HuH-7 (cell line): ENCODE data around the gene FBXO24.
"Not testable (repeated sequence)": the region's sequence is repeated elsewhere in the genome, so short reads cannot be mapped to it uniquely, and the experiment has no call there.

Source experiments
- DNase-seq: peaks from one replicate; pipeline ENCODE4 v3.0.0; 2011; ENCODE audit warnings: low spot score

FBXO24 gene, protein sequence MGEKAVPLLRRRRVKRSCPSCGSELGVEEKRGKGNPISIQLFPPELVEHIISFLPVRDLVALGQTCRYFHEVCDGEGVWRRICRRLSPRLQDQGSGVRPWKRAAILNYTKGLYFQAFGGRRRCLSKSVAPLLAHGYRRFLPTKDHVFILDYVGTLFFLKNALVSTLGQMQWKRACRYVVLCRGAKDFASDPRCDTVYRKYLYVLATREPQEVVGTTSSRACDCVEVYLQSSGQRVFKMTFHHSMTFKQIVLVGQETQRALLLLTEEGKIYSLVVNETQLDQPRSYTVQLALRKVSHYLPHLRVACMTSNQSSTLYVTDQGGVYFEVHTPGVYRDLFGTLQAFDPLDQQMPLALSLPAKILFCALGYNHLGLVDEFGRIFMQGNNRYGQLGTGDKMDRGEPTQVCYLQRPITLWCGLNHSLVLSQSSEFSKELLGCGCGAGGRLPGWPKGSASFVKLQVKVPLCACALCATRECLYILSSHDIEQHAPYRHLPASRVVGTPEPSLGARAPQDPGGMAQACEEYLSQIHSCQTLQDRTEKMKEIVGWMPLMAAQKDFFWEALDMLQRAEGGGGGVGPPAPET

DNA sequence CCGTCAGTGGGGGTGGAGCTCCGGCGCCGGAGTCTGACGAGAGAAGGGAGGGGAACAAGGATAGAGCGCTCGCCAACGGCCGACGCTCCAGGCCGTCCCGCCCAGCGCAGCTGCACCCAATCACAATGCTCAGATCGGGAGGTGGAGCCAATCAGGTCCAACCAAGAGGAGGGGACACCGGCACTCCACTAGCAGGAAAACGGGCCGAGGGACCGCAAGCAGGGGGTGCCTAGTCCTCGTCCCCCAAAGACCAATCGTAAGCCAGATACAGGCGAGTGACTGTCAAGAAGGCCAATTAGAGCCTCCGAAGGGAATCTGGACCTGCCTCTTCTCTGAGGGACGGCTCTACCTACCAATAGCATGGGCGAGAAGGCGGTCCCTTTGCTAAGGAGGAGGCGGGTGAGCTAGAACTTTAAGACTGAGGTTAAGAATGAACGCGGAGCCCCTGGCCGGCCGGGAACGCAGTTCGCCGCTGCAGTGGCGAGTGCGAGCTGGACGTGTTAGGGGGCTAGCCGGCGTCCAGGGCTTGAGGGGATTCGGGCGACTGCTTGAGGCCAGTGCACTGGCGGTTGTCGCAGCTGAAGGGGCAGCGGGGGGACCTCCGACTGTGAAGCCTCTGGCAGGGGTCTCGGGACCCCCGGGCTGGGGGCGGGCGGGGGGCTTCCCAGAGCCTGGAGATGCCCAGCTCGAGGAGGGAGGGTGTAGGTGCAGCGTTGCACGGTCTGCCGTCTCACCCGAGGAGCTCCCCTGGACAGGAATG lies at the start of gene FBXO24:
Gene FBXO24 (plus strand): TSS at position 63 of the 760 bp plus-strand sequence. CDS start 298 bp downstream, at position 361.
- DNase-seq: peak; percentile 100

DNA sequence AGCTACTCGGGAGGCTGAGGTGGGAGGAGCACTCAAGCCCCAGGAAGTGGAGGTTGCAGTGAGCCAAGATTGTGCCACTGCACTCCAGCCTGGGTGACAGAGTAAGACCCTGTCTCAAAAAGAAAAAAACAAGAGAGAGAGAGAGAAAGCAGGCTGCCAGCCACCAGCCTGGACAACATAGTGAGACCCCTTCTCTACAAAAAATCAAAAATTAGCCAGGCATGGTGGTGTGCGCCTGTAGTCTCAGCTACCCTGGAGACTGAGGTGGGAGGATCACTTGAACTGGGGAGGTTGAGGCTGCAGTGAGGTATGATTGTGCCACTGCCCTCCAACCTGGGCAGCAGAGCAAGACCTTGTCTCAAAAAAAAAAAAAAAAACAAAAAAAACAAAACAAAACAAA lies 49.4 kb upstream of the FBXO24 start:
- DNase-seq: not testable (repeated sequence)

DNA sequence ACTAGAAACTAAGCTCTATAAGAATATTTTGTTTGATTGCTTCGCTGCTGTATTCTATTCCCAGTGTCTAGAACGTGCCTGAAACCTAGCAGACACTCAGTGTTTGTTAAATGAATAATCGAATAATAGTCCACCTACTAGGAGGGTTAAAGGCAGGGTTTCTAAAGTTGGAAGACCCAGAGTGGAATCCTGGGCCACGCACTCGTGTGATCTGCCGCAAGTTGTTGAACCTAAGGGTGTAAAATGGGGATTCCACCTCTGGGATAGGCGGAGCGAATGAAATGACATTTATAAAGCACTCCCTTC lies 47.8 kb upstream of the FBXO24 start:
- no peak for DNase-seq

DNA sequence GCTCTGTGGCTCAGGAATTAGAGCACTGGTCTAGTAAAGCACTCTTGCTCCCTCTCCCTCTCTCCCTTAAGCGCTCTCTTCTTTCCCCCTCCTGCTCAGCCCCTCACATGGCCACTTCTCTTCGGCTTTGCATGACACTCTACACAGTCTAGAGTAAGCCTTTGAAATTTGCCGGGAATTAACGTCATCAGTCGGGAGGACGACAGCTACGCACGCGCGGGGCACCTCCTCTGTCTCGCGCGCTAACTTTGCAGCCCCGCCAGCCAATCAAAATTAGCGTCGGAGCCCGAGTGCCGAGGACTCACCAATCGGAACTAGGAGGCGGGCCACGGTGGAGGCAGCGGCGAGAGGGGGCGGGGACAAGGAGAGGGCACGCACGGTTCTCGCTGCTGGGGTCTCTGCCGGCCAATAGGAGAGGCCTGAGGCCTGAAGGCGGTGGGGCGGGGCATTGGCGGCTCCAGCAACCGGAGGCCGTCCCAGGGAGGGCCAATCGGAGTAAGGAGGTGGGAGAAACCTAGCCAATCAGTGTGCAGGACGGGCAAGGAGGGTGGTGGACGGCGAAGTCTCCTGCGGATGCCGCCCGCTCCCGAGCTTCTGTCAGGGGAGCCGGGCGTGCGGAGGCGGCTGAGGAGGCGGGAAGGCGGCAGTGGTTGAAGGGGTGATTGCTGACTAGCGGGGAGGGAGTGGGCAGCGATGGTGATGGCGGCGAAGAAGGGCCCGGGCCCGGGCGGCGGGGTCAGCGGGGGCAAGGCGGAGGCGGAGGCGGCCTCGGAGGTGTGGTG lies 47.3 kb upstream of the FBXO24 start, which contains the start of gene AGFG2:
Gene AGFG2 (plus strand): TSS at position 550 of the 782 bp plus-strand sequence. CDS start 144 bp downstream, at position 694.
- DNase-seq: peak; percentile 98

DNA sequence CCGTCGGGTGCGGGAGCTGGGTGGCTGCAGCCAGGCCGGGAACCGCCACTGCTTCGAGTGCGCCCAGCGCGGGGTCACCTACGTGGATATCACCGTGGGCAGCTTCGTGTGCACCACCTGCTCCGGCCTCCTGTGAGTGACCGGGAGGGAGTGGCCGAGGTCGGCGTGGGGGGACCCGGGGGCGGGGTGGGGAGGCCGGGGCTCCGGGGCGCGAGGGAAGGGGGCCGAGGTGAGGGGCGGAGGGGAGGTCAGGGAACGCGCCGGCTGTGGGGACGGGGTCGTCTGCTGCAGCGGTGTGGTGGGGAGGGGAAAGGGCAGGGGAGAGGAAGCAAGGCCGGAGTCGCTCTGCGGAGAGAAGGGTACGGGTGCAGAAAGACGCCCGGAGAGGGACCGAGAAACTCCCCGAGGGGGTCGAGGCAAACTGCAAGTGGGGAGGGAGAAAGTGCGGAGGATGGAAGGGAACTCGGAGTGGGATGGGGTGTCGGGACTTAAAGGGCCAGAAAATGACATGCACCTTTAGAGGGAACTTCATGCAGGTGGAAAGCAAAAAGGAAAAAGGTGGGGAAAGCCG lies 46.6 kb upstream of the FBXO24 start:
- no peak for DNase-seq

DNA sequence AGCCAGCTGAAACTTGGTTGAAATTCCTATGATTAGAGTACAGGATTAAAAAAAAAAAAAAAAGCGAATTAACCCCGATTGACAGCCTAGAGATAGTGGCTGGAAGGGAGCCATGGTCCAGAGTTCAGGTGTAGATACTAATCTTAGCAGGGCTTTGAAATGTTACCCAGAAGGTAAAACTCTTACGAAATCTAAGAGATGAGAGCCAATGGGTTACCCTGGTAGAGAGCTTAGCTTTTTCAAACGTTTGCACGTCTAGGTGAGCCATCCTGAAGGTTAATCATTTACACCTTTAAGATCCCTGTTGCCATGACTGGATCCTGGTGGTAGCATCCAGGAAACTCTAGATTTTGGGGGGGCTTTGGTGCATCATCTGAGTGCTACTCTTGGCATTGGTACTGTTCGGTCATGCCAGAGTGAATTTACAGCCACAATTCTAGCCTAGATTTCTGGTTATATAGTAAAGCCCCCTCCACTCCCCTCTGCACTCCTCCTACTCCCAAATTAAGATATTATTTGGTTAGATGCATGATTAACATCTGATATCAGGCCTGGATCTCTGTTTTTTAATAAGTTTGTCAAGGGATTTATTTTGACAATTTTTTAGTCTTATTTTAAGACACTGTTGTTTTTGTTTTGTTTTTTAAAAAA lies 45.9 kb upstream of the FBXO24 start:
- peak; percentile 84 for DNase-seq

DNA sequence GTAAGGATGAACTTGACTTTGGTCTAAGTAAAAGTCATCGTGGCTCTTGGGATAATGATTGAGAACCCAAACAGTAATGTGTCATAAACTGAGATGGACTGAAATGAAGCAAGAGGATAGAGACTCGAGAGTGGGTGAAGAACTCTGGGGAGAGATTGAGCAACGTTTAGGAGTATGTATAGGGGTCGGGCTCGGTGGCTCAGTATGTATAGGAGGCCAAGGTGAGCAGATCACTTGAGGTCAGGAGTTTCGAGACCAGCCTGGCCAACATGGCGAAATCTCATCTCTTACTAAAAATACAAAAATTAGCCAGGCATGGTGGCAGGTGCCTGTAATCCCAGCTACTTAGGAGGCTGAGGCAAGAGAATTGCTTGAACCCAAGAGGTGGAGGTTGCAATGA lies 44.8 kb upstream of the FBXO24 start:
- not testable (repeated sequence) for DNase-seq

DNA sequence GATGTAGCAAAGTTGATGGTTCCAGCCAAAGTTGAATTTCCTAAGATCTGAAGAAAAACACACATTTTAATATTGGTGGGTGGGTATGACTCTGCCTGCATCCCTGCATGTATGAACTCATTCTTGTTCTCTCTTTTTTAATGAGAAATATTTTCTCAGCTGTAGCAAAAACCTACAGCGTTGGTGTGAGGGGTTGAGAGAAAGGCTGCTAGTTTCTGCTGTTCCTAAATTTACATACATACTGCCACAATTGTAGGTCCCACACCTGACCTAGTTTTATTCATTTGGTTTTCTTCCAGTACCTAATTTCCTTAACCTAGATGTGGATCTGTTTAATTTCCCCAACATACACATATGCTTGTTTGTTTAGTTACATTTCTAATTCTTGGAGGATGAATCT lies 42.5 kb upstream of the FBXO24 start:
- DNase-seq: no peak

DNA sequence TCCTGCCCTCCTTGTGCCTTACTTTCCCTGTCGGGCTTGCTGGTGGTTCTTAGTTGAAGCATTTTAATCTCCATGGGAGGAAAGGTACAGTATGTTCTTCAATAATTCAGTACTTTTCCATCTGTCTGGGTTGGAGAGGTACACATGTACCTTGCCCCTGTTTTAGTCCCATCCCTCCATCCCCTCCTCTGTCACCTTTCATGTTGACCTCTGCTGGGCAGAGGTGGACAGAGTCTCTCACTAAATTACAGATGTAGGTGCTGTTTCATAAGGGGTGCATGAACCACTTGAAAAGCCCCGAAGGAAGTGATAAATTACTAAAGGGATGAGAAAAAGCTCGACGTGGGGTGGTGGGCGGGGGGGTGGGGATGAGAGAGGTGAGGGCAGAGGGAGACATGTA lies 41.7 kb upstream of the FBXO24 start:
- DNase-seq: no peak

DNA sequence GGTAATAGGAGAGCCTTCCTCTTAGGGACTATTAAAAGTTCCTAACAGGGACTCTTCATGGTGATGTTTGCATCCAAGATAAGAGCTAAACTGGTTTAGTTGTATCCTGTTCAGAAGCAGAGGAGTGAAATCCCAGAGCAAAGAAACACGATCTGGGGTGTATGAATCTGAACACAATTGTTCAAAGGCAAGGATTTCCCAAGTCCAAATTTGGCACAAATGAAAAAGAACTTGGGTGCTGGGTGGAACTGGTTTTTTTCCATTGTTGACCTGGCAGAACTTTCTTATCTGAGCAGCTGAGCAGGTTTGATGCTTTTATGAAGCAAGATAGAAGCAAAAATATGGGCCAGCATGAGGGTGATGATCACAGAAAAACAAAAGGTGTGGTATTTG lies 41.2 kb upstream of the FBXO24 start:
- no peak for DNase-seq

DNA sequence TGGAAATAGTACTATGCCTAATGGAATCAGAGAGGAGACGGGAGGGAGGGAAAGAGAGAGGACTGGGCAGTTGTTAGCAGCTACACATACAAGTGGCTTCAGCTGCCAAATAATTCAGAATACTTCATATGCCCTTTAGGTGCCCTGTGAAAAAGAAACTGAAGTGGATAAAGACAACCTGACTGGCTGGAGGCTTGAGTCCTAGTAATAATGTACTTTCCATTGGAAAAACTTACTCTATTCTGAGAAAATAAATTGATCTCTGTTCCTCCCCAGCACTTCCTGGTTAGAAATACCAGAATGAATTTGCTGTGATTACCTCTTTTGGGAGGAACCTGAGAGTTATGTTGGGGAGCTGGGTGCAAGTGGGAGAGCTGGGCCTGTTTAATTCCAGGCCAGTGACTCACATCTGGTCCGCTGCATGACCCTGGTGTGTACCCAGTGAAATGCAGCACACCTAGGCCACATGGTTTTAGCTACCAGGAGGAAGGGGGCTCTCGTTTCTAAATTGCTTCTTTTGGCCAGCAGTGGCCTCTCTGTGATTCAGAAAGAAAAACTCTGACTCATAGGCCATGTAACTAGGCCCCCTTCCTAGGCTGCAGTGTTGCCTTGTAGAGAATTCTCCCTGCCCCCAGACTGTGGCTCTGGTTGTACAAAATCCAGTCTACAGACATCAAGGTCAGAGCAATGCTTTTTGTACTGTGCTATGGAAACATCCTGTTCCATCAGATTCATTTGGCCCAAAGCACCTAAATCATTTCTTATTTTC lies 40.6 kb upstream of the FBXO24 start:
- no peak for DNase-seq

DNA sequence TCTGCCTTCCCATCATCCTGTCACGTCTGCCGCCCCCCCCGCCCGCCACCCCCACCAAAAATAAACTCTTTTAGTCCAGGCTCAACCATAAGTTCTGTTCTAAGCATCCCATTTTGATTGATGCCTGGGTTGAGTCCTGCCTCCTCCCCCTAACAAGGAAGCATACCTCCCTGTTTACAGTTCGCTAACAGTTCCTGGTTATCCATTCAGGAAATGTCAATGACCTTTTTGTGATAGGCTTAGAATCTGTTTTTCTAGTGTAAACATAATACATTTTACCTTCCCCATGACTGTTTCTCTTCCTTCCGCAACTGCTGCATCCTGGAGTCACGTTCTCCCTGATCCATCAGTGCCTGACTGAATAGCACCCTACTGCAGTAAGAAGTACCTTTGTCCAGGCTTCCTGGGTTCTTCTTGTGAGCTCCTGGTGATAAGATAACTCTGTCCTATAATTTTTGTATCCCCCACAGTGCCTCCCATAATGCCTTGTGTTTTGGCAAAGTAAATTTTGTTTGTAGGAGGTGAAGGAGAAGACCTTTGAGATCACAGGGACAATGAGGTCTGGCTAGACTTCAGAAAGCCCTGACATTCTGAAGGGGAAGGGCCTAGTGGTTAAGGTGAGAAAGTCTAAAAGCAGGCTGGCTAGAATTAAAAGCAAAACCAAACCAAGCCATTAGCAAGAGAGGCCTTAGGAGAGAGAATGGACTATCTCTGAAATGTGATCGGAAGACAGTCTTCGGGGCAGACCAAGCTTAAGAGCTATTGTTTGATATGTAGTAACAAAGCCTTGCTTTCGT lies 39.8 kb upstream of the FBXO24 start:
- DNase-seq: peak; percentile 51

DNA sequence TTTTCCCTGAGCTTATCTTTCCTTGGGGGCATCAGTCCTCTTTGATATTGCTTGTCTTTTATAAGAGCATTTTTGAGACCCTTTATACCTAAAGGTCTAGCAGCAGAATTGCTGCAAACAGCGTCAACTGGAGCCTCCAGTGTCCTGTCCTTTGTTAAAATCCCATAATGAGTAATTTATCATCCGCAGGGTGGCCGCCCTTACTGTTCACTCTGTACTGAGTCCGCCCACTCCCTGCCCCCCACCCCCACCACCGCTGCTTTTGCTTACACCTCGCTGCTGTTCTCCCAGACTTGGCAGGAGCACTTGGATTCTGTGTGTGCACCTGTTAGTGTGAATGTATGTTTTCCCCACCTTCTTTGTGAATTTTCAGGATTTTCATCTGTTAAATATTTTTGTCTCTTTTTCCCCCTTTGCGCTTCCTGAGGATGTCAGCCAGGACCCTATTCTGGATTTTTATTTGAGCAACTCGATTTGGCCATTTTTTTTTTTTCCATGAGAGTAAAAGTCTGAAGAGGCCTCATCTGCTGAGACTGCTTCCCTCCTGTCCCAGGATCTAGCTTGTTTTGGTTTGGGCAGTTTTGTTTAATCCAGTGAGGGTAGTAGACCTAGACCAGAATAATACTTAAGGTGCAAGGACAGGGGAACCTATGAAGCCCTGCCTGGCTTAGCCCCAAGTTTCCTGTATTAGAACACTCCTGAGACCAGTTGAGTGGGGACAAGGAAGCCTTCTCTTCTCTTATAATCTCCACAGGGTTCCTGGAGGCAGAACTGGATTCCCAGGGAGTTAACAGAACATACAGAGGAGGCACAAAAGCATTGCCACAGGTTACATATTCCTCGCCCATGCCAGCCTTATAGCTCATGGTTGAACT lies 39.0 kb upstream of the FBXO24 start:
- DNase-seq: no peak

DNA sequence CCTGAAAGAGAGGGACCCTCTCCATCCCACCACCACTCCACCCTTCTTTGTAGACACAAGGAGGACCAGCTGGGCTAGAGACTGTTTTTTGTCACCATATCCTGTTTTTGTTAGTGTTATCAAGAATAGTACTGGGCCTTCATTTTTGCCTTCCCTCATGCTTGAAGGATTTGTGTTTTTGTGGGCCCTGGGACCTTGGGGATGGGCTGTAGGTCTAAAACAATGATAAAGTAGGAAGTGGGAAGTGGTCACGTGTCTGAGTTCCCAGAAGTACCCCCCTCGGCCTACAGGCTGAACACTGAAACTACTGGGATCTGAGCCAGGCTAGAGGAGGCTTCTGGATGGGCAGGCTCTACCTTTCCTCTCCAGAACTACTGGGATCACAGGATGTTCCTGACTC lies 38.3 kb upstream of the FBXO24 start:
- DNase-seq: no peak

DNA sequence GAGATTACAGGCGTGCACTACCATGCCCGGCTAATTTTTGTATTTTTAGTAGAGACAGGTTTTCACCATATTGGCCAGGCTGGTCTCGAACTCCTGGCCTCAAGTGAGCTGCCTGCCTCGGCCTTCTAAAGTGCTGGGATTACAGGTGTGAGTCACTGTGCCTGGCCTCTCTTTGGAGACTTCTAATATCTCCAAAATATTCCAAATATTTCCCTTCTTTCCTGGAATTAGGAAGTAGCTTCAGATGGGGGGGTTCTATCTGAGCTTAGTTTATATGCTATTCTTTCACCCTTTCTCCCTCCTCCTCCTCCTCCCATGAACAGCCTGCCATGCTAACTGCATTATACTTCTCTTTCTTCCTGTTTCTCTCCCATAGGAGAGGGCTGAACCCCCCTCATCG lies 37.7 kb upstream of the FBXO24 start:
- not testable (repeated sequence) for DNase-seq

DNA sequence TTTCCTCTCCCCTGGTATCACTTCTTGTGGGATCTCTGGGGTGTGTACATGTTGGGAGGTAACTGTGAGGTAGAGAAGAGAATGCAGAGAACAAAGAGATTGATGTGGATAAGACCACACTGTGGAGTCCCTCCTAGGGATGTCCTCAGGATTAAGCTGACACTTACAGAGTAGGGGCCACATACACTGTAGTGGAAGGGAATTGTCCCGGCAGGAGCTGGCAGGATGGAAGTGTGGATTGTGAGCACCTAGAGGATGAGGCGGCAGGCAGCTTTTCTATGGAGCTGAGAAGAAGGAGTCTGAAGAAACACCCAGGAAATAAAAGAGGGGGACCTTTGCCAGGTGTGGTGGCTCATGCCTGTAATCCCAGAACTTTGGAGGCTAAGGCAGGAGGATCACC lies 33.6 kb upstream of the FBXO24 start:
- no peak for DNase-seq

DNA sequence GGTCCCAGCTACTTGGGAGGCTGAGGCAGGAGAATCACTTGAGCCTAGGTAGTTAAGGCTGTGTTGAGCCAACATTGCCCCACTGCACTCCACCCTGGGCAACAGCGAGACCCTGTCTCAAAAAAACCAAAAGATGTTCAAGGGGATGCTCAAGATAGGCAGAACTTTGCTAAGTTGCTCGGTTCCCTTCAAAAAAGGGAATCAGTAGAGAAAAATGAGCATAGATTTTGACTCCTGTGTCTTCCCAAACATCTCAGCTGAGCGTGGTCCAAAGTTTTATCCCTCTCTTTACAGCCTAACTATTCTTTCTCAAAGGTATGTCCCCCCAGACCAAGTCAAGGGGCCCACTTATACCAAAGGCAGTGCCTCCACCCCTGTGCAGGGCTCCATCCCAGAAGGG lies 33.1 kb upstream of the FBXO24 start:
- DNase-seq: no peak

DNA sequence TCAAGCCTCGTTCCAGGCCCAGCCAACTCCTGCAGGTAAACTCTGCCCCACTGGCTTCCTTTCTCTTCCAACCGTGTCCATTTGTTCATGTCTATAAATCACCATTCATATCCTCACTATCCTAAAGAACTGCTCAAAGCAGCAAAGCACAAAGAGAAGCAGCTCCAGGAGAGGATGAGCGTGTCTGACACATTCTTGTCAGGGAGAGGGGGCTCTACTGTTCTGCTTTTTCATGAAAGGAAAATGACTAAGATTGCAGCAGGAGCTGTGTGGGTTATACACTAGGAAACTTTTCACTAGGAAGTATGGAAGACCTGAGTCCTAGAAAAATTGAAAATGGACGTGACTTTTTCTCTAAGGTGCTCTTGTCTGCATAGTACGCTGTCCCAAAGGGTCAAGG lies 30.4 kb upstream of the FBXO24 start:
- no peak for DNase-seq

DNA sequence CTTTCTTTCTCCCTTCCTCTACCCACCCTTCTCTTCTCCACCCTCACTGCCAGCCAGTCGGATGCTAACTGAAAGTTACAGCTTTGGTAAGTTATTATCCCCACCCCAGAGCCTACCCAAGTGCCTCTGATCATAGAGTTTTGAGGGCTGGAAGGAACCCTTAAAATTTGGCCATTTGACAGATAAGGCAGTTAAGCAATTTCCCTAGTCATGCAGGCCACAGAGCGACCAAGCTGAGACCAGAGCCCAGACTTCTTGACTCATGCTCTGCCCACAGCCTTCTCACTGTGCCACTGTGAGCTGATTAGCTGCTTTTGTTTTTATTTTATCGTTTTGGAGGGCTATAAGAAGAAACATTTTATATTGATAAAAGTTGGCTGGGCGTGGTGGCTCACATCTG lies 29.6 kb upstream of the FBXO24 start:
- no peak for DNase-seq
